NCI-H1436 (cell line): ENCODE results near the gene COPG2.
"Not testable (repeated sequence)": the region's sequence is repeated elsewhere in the genome, so short reads cannot be mapped to it uniquely, and the experiment has no call there.

Source experiments
- DNase-seq: peaks from one replicate; lab custom pipeline; 2025; lab: John Stamatoyannopoulos, UW

COPG2 gene

DNA sequence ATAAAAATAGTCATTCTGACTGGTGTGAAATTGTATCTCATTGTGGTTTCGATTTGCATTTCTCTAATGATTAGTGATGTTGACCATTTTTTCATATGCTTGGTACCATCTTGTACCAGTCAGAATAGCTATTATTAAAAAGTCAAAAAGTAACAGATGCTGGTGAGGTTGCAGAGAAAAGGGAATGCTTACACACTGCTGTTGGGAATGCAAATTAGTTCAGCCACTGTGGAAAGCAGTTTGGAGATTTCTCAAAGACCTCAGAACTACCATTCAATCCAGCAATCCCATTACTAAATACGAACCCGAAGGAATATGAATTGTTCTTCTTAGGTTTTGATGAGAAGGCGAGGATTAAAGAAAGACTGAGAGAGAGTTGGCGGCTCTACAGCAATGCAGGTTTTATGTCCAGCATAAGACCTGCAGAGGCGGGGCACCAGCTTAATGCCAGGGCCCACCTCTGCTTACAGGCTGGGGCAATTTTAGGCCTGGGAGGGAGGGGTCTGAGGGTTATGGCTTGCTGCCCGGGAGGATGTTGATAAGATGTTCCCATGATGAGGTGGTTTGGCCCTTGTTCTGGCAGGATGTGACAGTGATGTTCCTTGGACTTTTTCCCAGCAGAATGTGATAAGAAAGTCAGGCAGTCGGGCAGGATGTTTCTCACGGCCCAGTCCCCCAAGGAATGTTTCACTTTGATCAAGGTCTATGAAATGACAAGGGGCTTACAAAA, 102.2 kb downstream of the COPG2 start:
- DNase-seq, result no peak

DNA sequence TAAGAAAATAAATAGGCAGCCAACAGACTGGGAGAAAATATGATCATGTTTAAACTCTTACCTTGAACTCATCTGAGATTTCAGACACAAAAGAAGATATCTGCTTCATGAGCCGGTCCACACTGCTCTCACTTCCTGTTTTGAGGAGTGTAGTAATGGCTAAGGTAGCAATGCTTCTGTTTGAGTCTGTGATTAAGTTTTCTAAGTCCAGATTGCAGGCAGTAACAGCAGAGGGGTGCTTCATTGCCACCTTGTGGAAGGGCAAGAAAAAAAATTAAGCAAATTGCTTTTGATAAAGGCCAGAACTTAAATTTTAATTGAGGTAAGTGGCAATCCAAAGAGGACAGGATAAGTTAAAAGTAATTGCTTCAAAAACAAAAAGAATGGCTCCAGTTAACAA, 107.6 kb downstream of the COPG2 start:
- DNase-seq, result no peak

DNA sequence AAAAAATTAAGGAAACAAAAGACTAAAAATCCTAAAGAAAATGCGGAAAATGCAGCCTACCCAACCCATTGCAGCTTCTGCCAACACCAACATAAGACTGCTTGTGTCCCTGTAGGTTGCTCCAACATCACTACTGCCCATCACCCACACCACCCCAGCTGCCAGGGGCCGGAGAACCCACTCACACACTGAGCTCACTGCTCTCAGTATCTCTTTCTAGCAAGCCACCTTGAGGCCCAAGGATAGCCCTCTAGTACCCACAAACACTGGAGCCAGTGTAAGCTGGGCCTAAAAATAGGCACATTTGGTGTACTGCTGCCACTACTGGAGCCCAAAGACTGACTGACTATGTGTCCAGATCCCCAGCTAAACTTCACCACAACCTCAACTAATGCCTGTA, 109.4 kb downstream of the COPG2 start:
- DNase-seq, result no peak

DNA sequence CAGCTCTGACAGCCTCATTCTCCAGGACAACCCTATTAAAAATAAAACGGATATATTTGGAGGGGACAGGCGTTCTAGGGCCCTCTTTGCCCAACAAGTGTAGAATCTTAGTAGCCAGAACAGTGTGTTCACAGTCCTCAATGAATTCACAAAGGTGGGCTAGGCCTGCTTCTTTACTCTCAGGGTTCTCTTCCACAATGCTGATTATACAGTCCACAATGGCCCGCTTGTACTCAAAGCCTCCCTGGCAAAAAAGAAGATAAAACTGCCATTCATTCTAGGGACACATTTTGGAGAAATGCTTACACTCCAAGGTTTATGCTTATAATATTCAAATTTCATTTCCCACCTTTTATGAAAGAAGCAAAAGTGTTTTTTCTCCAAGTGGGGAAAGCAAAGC, 114.1 kb downstream of the COPG2 start:
- no peak for DNase-seq

DNA sequence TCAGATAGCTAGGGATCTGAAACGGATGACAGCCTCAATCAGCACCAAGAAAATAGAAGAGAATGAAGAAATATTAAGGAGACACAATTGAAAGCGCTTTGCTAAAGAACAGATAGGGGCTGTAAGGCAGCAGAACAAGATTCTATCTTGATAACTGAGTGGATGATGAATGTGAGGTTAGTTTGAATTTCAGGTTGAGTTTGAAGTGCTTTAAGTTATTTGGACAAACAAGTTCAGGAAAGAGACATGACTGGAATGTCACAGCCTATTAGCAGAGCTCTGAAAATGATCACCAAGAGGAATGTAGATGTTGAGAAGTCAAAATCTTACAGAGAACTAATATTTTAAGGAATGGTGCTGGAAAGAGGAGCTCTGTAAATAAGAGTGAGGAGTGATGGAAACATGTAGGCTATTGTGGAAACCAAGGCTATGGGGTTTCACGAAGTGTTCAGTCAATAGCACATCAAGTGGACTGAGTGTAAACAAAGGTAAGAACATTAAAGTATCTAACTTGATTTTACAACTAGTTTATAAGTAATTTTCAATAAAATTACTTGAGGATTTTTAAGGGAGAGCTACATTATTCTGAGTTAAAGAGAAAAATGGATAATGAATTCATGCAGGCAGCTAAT, 115.0 kb downstream of the COPG2 start:
- DNase-seq, result no peak

DNA sequence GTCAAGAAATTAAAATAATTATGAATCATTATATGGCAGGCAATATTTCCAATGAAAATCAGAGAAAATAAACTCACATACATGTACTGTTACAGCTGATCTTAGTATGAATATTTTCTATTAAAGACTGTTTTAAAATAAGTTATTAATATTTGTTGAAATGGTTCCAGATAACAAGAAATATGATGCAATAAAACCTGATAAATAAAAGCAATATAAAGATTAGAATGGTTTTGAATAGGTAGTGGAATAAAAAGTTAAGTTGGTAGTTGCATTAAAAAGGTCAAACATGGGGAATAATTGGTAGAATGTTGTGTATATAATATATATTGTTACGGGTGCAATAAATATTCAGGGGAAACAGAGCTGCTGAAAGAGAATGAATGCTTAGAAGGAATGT, 124.2 kb downstream of the COPG2 start:
- no peak for DNase-seq

DNA sequence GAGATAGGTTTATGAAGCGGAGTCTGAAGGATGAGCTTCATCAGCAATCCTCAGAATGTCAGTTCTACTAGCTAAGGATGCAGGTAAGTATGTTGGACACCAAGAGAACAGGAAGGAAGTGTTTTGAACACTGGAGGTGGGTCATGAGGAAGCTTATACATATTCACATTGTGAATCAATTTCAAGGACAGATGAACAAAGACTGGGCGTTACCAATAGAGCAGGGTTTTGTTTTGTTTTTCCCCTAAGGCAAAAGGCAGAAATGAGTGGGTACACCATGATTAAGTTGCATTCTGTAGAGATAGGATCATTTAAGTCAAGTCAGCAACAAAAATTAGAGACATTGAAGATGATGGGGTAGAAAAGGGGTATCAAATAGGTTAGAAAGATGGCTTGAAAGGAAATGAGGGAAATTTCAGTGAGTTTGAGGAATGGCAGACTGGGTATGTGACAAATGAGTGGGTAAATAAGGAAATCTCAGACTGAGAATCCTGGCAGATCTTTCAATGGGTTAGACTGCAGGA, 125.0 kb downstream of the COPG2 start:
- DNase-seq, result no peak

DNA sequence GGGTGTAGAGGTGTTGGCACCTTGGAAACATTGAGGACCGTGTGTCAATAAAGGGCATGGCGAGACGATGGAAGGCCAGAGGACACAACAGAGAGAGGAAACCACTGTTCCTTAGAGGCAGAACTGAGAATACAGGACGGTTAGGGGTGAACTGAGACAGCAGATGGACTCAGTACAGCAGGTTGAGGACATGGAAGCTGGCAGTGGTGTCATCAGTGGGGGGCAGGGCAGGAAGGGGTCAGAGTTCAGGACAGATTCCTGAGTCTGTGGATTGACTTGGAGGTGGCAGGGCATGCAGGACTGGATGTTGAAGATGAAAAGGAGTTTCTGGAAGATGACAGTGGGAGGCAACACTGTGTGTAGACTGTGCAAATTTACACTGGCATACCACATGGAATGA, 126.3 kb downstream of the COPG2 start:
- DNase-seq, result not testable (repeated sequence)

DNA sequence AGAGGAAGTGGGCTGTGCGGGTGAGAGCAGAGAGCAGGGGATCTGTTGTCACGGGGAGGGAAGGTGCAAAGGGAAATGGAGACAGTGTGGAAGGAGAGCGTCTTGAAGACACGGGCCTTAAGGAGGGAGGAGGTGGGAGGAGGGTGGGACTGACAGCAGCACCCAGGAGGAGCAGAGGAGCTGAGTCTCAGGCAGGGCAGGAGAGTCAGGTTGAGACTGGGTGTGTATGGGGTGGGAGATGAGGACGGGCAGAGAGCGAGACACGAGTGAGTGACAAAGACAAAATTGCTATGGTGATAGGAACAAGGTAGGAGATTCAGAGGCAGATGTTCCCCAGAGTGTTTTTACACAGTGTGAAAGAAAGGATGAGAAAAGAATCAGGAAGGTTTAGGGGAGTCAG, 127.3 kb downstream of the COPG2 start:
- DNase-seq, result not testable (repeated sequence)

DNA sequence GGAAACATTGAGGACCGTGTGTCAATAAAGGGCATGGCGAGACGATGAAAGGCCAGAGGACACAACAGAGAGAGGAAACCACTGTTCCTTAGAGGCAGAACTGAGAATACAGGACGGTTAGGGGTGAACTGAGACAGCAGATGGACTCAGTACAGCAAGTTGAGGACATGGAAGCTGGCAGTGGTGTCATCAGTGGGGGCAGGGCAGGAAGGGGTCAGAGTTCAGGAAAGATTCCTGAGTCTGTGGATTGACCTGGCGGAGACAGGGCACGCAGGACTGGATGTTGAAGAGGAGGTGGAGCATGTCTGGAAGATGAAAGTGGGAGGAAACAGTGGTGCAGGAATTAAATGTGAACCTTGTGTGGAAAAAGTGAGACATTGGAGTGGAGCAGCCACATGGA, 130.7 kb downstream of the COPG2 start:
- not testable (repeated sequence) for DNase-seq

DNA sequence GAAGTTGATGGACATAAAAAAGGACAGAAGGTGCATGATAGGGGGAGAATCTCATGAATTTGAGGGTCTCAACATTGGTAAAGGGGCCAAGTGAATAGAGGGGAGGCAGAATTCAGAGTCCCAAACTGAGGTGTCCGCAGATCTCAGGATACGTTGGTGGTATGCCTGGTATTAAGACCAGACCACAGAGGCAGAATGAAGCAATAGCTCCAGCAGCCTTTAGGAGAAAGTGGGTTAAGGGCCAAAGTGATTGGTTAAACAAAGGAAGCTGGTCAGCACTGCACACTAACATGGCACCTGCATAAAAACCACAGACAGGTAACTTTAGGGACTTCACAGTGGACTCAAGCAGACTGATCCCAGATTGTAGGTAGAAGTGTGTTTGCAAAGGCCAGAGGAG, 139.1 kb downstream of the COPG2 start:
- no peak for DNase-seq

DNA sequence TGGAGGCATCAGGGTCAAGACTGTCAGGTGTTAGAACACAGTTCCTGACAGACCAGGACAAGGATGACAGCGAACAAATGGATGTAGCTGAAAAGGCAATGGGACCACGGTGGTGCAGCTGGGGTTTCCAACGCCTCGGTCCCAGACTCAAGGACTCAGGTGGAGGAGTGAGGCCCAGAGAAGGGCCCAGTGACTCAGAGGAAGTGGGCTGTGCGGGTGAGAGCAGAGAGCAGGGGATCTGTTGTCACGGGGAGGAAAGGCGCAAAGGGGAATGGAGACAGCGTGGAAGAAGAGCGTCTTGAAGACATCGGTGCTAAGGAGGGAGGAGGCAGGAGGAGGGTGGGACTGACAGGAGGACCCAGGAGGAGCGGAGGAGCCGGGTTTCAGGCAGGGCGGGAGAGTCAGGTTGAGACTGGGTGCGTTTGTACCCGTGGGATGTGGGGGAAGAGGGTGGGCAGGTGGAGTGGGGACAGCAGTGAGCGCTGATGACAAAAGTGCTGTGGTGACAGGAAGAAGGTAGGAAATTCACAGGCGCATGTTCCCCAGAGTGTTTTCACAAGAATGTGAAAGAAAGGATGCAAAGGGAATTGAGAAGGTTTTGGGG, 140.7 kb downstream of the COPG2 start:
- DNase-seq, result not testable (repeated sequence)

DNA sequence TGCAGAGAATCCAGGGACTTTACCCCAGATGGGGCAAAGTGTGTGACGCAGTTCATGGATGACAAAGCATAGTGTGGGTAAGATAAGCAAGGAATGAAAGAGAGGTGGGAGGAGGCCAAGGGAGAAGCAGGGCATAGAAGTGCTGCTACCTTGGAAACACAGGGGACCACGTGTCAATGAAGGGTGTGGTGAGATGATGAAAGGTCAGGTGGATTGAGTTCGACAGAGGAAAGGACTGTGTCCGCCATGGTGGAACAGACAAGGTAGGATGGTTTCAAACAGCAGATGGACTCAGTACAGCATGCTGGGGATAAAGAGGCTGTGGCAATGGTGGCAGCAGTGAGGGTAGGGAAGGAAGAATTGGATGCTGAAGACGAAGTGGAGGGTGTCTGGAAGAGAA, 143.9 kb downstream of the COPG2 start:
- no peak for DNase-seq

DNA sequence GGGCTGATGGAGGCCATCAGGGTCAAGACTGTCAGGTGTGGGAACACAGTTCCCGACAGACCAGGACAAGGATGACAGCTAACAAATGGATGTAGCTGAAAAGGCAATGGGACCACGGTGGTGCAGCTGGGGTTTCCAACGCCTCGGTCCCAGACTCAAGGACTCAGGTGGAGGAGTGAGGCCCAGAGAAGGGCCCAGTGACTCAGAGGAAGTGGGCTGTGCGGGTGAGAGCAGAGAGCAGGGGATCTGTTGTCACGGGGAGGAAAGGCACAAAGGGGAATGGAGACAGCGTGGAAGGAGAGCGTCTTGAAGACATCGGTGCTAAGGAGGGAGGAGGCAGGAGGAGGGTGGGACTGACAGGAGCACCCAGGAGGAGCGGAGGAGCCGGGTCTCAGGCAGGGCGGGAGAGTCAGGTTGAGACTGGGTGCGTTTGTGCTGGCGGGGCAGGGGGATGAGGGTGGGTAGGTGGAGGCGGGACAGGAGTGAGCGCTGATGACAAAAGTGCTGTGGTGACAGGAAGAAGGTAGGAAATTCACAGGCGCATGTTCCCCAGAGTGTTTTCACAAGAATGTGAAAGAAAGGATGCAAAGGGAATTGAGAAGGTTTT, 144.9 kb downstream of the COPG2 start:
- DNase-seq, result not testable (repeated sequence)

DNA sequence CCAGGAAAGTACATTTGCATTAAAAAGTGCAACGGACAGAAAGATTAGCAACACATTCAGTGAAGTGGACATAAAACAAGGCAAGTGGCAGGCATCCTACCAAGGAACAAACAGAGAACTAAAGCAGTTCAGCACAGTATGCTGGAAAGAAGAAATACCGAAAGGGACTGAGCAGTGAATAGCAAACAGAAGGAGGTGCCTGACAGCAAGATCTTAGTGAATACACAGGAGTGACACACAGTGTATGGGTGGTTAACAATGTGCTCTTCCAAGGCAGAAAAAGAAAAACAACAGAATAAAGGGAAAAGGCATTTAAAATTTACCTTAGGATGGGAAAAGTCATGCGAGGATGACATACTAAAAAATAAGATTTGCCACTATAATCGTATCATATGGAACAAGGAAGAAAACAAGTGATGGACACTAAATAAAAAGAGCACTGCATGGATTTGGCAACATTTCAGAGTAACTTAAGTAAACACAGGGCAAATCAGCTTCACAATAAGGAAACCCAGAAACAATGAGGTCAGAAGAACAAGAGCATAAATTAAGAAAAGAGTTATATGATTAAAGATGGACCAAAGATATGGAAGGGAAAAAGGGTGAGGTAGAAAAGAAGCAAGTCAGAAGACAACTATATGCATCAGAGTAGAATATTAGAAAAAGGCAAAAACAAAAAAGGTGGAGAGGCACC, 147.1 kb downstream of the COPG2 start:
- DNase-seq, result no peak

DNA sequence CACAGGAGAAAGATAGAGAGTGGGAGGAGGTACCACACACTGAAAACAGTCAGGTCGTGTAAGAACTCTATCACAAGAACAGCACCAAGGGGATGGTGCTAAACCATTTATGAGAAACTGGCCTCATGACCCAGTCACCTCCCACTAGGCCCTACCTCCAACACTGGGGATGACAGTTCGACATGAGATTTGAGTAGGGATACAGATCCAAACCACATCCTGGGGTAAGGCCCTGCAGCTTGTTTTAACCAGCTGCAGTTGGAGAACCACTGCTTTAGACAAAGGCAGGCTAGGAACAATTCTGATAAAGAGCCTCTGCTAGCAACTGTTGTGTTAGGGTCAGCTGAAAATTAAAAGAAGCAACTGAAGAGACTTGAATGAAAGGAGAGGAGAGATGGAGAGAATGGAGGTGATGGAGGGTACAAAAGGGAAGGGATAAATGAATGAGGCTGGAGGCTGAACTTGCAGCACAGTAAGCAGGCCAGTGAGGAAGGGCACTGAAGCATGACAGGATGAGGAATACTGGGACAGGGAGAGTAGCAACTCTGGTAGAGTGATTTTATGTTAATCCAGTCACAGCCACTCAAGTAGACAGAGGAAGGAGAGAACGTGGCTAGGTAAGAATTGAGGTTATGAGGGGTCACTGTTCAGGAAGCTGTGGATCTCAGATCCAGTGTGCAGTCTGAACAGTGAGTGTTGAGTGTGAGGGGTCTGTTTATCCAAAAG, 153.1 kb downstream of the COPG2 start:
- DNase-seq, result no peak

DNA sequence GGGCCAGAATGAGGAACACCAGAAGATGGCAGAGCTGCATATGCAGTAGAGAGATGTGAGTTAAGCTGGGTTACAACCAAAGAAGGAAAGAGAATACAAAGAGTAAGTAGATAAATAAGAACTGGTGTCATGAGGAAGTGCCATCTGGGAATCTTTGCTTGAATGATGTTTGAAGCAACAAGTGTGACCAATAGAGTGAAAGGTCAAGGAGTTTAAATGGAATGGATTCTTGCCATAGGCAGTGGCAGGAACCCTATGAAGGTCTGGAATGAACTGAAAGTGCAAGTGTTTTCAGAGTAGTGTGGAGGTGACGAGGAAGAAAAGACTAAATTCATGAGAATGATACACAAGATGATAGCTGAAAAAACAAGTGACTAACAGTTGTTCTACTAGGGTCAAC, 155.1 kb downstream of the COPG2 start:
- no peak for DNase-seq

DNA sequence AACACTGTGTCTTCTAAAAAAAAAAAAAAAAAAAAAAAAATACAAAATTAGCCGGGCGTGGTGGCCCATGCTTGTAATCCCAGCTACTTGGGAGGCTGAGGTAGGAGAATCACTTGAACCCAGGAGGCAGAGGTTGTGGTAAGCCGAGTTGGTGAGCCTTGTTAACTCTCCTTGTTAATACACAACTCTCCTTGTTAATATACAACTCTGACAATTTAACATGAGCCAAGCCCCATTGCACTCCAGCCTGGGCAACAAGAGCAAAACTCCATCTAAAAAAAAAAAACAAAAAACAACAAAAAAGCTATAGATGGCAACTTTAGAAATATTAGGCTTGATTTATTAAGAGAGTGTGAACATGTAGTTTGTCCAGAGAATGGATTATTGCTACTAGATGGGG, 156.5 kb downstream of the COPG2 start:
- DNase-seq, result not testable (repeated sequence)

DNA sequence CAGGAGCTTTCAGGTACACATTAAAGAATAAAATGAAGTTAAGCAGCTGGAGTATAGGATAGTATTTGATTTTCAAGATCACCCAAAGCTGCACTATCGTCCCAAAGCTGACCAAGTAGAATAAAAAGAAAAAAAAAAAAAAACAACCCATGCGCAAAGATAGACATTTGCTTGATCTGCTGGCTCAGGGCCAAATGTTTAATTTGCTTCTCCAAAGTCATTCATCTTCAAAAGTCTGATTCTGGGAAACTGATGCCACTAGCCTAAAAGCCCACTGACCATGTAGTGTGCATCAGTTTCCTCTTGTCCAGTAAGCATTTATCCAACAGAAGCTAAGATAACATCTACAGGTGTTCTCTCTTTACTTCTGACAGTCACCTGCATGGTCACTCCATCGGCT, 162.2 kb downstream of the COPG2 start:
- no peak for DNase-seq

DNA sequence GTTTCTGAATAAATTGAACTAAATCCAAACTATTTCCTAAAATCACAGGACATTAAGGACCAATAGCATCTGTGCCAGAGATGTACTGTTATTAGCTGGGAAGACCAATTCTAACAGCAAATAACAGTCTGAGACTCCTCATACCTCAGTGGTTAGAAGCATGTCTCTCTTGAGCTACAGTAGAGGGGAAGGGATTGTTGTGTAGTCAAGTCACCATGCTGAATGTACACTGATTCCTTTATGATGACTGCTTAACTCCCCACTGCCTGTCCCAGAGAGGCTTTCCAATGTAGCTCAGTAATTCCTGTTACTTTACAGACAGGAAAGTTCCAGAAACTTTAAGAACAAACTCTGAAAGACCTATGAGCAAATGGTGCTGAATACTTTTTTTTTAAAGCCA, 162.8 kb downstream of the COPG2 start:
- DNase-seq, result no peak

DNA sequence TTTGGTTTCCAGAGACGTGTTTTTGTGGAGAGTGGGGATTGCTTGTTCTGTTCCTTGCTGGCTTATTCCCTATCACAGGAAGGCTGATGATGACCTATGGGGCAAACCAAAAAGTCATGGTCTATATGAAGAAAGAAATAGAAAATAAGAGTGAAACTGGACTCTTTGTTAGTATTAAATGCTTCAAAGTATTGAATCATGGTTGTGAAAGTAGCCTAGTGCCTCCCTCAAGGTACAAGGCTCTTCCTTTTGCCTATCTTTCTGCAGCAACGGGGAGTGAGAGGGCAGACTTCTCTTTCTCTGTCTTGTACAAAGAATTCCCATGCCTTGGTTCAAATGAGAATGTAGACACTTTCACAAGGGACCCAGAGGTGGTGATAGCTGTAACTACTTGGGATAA, 167.6 kb downstream of the COPG2 start:
- DNase-seq, result no peak

DNA sequence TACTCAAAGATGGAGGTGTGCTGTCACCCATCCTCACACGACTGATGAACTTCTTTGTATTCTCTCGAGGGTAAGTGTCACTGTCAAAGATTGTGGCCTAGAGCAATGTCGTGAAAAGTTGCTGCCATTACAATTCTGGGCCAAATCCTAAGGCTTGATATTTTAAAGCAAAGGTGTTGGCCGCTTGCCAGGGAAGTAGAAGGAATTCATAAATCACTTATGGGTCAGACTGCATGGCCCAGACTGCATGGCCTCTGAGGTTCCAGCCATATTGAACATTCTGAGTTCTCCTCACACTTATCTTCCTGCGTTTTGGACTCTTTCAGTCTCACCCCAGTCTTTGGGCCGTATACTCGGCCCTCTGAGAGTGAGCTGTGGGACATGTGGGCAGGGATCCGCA, 168.1 kb downstream of the COPG2 start:
- no peak for DNase-seq
